ENCODE results near the gene MROH8.

- TF ChIP-seq ARNTL (CRISPR knock-in tag; IDR thresholded peaks at IDR 0.05; ENCODE audit: borderline replicate concordance, low read depth) = no peak
- TF ChIP-seq PATZ1 (CRISPR knock-in tag; IDR thresholded peaks at IDR 0.05; ENCODE audit: borderline replicate concordance) = no peak
- no peak for TF ChIP-seq ISL1 (CRISPR knock-in tag; IDR thresholded peaks at IDR 0.05)
- no peak for TF ChIP-seq ZC3H10 (CRISPR knock-in tag; IDR thresholded peaks at IDR 0.05)
- TF ChIP-seq PPARA (CRISPR knock-in tag; IDR thresholded peaks at IDR 0.05; ENCODE audit: borderline replicate concordance) = no peak
Observed at GRCh38 chr20:37081717-37082289, 97.5 kb downstream of the MROH8 start.

All from SK-N-SH treated with all-trans-retinoic acid at 6 μM for 48 hours (cell line).